CD4-positive, alpha-beta T cell (primary cell): ENCODE data around the gene TGFBI. TPM values are rescaled to one million over a fixed set of nuclear protein-coding genes. Genes with fewer than 3 reads are reported as not detected.

Experiments
- ATAC-seq: fragments of 200-7000 bp; cut with Tn5 transposase; one replicate; pipeline ENCODE4 v1.10.0; 2022; ENCODE audit warnings: mild to moderate bottlenecking; ENCODE audit not compliant: poor library complexity
- CTCF ChIA-PET: fragments of 350-600 bp; sonication (Branson Sonifier 250); formaldehyde crosslinking; loops from one replicate; lab custom pipeline; 2021; ENCODE audit warnings: antibody characterized with exemption, inconsistent platforms; lab: Charles Lee
- POLR2A ChIA-PET: fragments of 350-600 bp; sonication (Branson Sonifier 250); formaldehyde crosslinking; loops from one replicate; lab custom pipeline; 2021; ENCODE audit warnings: antibody characterized with exemption, inconsistent platforms; lab: Charles Lee
- DNase-seq, 14 experiments: peaks; one replicate each; pipeline ENCODE4 v3.0.0-alpha.2; 2013 to 2020; ENCODE audit warnings: mixed read lengths in 2 of 14
- H3K27ac ChIP-seq, 2 donors: one replicate each; pipeline versions ENCODE4 v1.5.1 to v1.7.0; 2013; ENCODE audit warnings: low read length in 2 of 2, low read depth in 1 of 2, mild to moderate bottlenecking in 1 of 2
- H3K27me3 ChIP-seq, 2 experiments: 1 replicate in 1 of 2; 2 replicates in 1 of 2; pipeline versions ENCODE4 v1.6.1 to v1.7.0; 2013; ENCODE audit warnings: low read length in 2 of 2, control low read depth in 1 of 2, mild to moderate bottlenecking in 1 of 2, moderate library complexity in 1 of 2; ENCODE audit not compliant: insufficient read depth in 2 of 2, control insufficient read depth in 1 of 2
- H3K36me3 ChIP-seq: one replicate; pipeline ENCODE4 v1.6.1; 2013; ENCODE audit warnings: low read length, control low read depth; ENCODE audit not compliant: insufficient read depth
- H3K4me1 ChIP-seq: one replicate; pipeline ENCODE4 v1.6.1; 2013; ENCODE audit warnings: low read length, control low read depth; ENCODE audit not compliant: insufficient read depth
- H3K4me3 ChIP-seq: one replicate; pipeline ENCODE4 v1.5.1; 2013; ENCODE audit warnings: mild to moderate bottlenecking, low read length, moderate library complexity
- H3K9me3 ChIP-seq, 2 experiments: 1 replicate in 1 of 2; 2 replicates in 1 of 2; pipeline versions ENCODE4 v1.6.1 to v1.7.0; 2013; ENCODE audit warnings: low read length in 2 of 2, mild to moderate bottlenecking in 2 of 2, control low read depth in 1 of 2, moderate library complexity in 1 of 2; ENCODE audit not compliant: control insufficient read depth in 1 of 2, insufficient read depth in 1 of 2
- H3K27ac Mint-ChIP-seq: one replicate; pipeline ENCODE4 v1.8.0; 2020; ENCODE audit warnings: mixed read lengths
- H3K27me3 Mint-ChIP-seq: one replicate; pipeline ENCODE4 v1.8.0; 2021; ENCODE audit warnings: mixed read lengths
- H3K36me3 Mint-ChIP-seq: one replicate; pipeline ENCODE4 v1.8.0; 2021; ENCODE audit warnings: low read depth, mixed read lengths
- H3K4me1 Mint-ChIP-seq: one replicate; pipeline ENCODE4 v1.8.0; 2021; ENCODE audit warnings: low read depth, mixed read lengths
- H3K4me3 Mint-ChIP-seq: one replicate; pipeline ENCODE4 v1.8.0; 2020; ENCODE audit warnings: mild to moderate bottlenecking, mixed read lengths
- H3K9me3 Mint-ChIP-seq: one replicate; pipeline ENCODE4 v1.8.0; 2020; ENCODE audit warnings: mixed read lengths
- intact Hi-C, 2 experiments: fragments of 100-400 bp; cut with DNase I in 1 of 2; cut with micrococcal nuclease in 1 of 2; formaldehyde crosslinking; loops; one replicate each; pipeline versions ENCODE4 v1.15.1 to v1.9.0; 2023 to 2025; cut with DNase I, micrococcal nuclease
- total RNA-seq, 174 experiments: library from RNA in 2 of 174; stranded (reverse) in 2 of 174; gene quantifications; one replicate each; pipeline ENCODE4 v1.2.3 and lab custom pipeline; 2021 to 2026
- TF ChIP-seq, protein P1 (sequence below): fragments of 200-600 bp; IDR thresholded peaks from one replicate; pipeline ENCODE4 v1.8.0; 2022; ENCODE audit warnings: antibody characterized with exemption, mild to moderate bottlenecking

TGFBI gene
- total RNA-seq, 2 experiments from 2014 or later = 4.8 to 5.9 TPM

GRCh38 chr5:136025900-136026299, 2.9 kb upstream of the TGFBI start:
- ATAC-seq (no peak), DNase-seq (no peak)
- H3K36me3 ChIP-seq = no peaks in the 10 kb centered on the region
- Mint-ChIP-seq H3K27me3 (peaks cover 56% of the 10 kb centered on the region), H3K4me1 (no peaks in the 10 kb centered on the region), H3K27ac (no peak overlapping the region), H3K36me3 (no peaks in the 10 kb centered on the region), H3K9me3 (no peaks in the 10 kb centered on the region), H3K4me3 (no peak overlapping the region)
- H3K4me3 ChIP-seq = no peak overlapping the region
- TF ChIP-seq, protein P1, sequence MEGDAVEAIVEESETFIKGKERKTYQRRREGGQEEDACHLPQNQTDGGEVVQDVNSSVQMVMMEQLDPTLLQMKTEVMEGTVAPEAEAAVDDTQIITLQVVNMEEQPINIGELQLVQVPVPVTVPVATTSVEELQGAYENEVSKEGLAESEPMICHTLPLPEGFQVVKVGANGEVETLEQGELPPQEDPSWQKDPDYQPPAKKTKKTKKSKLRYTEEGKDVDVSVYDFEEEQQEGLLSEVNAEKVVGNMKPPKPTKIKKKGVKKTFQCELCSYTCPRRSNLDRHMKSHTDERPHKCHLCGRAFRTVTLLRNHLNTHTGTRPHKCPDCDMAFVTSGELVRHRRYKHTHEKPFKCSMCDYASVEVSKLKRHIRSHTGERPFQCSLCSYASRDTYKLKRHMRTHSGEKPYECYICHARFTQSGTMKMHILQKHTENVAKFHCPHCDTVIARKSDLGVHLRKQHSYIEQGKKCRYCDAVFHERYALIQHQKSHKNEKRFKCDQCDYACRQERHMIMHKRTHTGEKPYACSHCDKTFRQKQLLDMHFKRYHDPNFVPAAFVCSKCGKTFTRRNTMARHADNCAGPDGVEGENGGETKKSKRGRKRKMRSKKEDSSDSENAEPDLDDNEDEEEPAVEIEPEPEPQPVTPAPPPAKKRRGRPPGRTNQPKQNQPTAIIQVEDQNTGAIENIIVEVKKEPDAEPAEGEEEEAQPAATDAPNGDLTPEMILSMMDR = no peak
- H3K9me3 ChIP-seq = no peaks in the 10 kb centered on the region
- H3K27me3 ChIP-seq = peaks cover 17 to 22% of the 10 kb centered on the region in 2 experiments
- ChIA-PET POLR2A (no interaction called here), CTCF (no interaction called here)
- intact Hi-C loops = no loop called here
- no peak overlapping the region for H3K27ac ChIP-seq
- H3K4me1 ChIP-seq = peaks cover 23% of the 10 kb centered on the region

DNA sequence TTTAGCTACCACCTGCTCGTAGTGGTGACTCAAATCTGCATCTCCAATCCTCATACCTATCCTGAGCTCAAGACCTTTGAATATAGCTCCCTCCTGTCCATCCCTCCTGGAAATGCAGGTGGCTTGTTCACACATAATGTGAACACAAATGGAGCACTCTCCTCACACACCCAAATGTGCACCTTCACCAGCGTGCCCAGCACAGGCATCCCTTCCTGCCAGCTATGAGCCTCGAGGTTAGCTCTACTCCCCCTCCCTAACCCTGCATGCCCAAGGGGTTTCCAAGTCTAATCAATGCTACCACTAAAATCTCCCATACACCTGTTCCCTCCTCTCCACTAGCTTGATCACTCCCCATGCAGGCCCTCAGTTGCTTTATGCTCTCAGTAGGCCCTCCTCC, 2.2 kb upstream of the TGFBI start:
- ChIA-PET POLR2A (no interaction called here), CTCF (no interaction called here)
- intact Hi-C loops = no loop called here
- DNase-seq = no peak
- TF ChIP-seq, protein P1 = no peak
- no peak for ATAC-seq
- H3K27ac Mint-ChIP-seq = no peak overlapping the region
- H3K27me3 Mint-ChIP-seq = peaks cover 56% of the 10 kb centered on the region
- Histone ChIP-seq H3K36me3 (no peaks in the 10 kb centered on the region), H3K27ac (no peak overlapping the region), H3K27me3 (peaks cover 17 to 22% of the 10 kb centered on the region in 2 experiments), H3K4me3 (no peak overlapping the region), H3K9me3 (no peaks in the 10 kb centered on the region), H3K4me1 (peaks cover 23% of the 10 kb centered on the region)
- H3K4me1 Mint-ChIP-seq = no peaks in the 10 kb centered on the region
- no peaks in the 10 kb centered on the region for H3K36me3 Mint-ChIP-seq
- H3K9me3 Mint-ChIP-seq = no peaks in the 10 kb centered on the region
- H3K4me3 Mint-ChIP-seq = no peak overlapping the region

- no peak for ATAC-seq
- intact Hi-C loops = no loop called here
- Mint-ChIP-seq H3K4me1 (no peaks in the 10 kb centered on the region), H3K9me3 (no peaks in the 10 kb centered on the region), H3K27ac (no peak overlapping the region), H3K4me3 (no peak overlapping the region), H3K36me3 (no peaks in the 10 kb centered on the region), H3K27me3 (peaks cover 56% of the 10 kb centered on the region)
- ChIA-PET POLR2A (no interaction called here), CTCF (no interaction called here)
- TF ChIP-seq, protein P1 = no peak
- no peak overlapping the region for H3K4me3 ChIP-seq
- H3K4me1 ChIP-seq = peaks cover 25% of the 10 kb centered on the region
- no peak for DNase-seq
- H3K9me3 ChIP-seq = no peaks in the 10 kb centered on the region
- no peak overlapping the region for H3K27ac ChIP-seq
- no peaks in the 10 kb centered on the region for H3K36me3 ChIP-seq
- peaks cover 17 to 22% of the 10 kb centered on the region in 2 experiments for H3K27me3 ChIP-seq
These were observed 1.5 kb upstream of the TGFBI start for GRCh38 chr5:136027311-136027710.
